Measurements from ENCODE around the gene TEAD1. TPM values are rescaled to one million over a fixed set of nuclear protein-coding genes. Genes with fewer than 3 reads are reported as not detected.
"Not testable (repeated sequence)": the region's sequence is repeated elsewhere in the genome, so short reads cannot be mapped to it uniquely, and the experiment has no call there.

TEAD1 gene
- total RNA-seq, 1 donor from 2014 or later, result 88.1 TPM

DNA sequence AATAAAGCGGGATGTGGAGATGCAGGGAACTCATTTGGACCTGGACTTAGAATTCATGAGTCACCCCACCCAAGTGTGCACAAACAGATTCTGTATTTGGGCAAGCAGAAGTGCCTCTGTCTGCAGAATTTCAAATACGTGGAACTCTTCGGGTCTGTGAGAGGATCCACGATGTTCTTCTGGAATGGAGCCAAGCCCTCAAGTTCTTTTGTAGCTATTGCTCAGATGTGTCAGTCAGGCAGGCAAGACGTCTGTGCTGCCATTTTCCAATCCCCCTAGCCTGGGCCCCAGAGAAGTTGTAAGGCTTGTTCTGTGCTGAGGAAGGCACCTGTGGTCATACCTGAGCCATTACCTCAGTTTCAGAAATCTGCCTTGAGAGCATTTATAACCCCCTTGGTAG lies 202.1 kb downstream of the TEAD1 start:
- Histone ChIP-seq H3K36me3 (ENCODE audit: control insufficient read depth, insufficient read depth, low read length) (no peaks in the 10 kb centered on the region), H3K27me3 (ENCODE audit: control insufficient read depth, insufficient read depth, low read length) (no peaks in the 10 kb centered on the region), H3K4me3 (ENCODE audit: low read depth, low read length) (no peak overlapping the region)
- DNase-seq (ENCODE audit: low read depth), result no peak
- TF ChIP-seq, protein P1, sequence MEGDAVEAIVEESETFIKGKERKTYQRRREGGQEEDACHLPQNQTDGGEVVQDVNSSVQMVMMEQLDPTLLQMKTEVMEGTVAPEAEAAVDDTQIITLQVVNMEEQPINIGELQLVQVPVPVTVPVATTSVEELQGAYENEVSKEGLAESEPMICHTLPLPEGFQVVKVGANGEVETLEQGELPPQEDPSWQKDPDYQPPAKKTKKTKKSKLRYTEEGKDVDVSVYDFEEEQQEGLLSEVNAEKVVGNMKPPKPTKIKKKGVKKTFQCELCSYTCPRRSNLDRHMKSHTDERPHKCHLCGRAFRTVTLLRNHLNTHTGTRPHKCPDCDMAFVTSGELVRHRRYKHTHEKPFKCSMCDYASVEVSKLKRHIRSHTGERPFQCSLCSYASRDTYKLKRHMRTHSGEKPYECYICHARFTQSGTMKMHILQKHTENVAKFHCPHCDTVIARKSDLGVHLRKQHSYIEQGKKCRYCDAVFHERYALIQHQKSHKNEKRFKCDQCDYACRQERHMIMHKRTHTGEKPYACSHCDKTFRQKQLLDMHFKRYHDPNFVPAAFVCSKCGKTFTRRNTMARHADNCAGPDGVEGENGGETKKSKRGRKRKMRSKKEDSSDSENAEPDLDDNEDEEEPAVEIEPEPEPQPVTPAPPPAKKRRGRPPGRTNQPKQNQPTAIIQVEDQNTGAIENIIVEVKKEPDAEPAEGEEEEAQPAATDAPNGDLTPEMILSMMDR (IDR thresholded peaks at IDR 0.05; ENCODE audit: insufficient read depth, low read length, poor library complexity, severe bottlenecking), result no peak

DNA sequence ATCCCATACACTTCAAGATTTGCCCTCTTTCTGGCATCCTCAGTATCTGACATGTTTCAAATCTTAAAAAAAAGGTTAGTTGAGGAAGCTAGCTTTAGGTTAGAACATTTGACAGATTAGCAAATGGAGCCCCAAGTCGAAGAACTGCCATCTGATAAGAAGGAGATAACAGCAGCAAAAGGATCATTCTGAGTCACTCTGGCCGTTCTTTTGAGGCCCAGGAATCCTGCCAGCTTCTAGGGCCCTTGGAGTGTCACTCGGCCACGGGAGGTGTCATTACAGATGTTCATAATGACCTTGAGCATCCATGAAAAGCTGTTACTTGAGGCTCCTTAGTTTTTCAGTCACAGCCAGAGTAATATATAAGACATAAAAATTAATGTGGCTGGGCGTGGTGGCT lies 202.8 kb downstream of the TEAD1 start:
- no peak overlapping the region for H3K4me3 ChIP-seq (ENCODE audit: low read depth, low read length)
- H3K27me3 ChIP-seq (ENCODE audit: control insufficient read depth, insufficient read depth, low read length), result no peaks in the 10 kb centered on the region
- TF ChIP-seq, protein P1 (IDR thresholded peaks at IDR 0.05; ENCODE audit: insufficient read depth, low read length, poor library complexity, severe bottlenecking), result no peak
- DNase-seq (ENCODE audit: low read depth), result no peak
- H3K36me3 ChIP-seq (ENCODE audit: control insufficient read depth, insufficient read depth, low read length), result no peaks in the 10 kb centered on the region

DNA sequence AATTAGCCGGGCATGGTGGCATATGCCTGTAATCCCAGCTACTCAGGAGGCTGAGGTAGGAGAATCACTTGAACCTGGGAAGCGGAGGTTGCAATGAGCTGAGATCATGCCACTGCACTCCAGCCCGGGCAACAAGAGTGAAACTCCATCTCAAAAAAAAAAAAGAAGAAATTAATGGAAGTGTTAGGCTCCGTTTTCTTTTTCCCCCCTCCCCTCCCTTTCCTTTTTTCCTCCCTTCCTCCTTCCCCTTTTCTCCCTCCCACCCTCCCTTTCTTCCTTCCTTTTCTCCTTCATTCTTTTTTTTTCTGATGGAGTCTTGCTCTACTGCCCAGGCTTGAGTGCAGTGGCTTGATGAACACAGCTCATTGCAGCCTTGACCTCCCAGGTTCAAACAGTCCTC lies 203.3 kb downstream of the TEAD1 start:
- H3K36me3 ChIP-seq (ENCODE audit: control insufficient read depth, insufficient read depth, low read length), result not testable (repeated sequence)

DNA sequence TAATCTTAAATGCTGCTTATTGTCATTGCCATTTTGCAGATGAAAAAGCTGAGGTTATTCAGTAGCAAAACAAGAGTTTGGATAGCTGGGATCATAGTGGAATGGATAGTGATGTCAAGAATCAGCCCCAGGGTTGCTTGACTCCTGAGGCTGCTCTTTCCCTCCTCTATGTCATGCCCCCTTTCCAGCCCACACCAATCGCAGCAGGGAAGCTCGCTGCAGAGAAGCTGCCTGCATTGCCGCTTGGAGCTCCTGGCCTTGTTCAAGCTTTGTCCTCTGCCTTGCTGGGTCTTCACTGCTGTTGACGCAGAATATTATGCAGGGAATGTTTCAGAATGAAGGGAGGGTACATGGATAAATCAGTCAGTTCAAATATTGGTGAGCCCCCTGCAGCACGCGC lies 206.1 kb downstream of the TEAD1 start:
- TF ChIP-seq, protein P1 (IDR thresholded peaks at IDR 0.05; ENCODE audit: insufficient read depth, low read length, poor library complexity, severe bottlenecking), result no peak
- H3K4me3 ChIP-seq (ENCODE audit: low read depth, low read length), result no peak overlapping the region
- DNase-seq (ENCODE audit: low read depth), result no peak
- no peaks in the 10 kb centered on the region for H3K36me3 ChIP-seq (ENCODE audit: control insufficient read depth, insufficient read depth, low read length)
- no peaks in the 10 kb centered on the region for H3K27me3 ChIP-seq (ENCODE audit: control insufficient read depth, insufficient read depth, low read length)

More for the DNA sequence above, 203.3 kb downstream of the TEAD1 start:
- not testable (repeated sequence) for H3K27me3 ChIP-seq (ENCODE audit: control insufficient read depth, insufficient read depth, low read length); H3K4me3 ChIP-seq (ENCODE audit: low read depth, low read length); DNase-seq (ENCODE audit: low read depth)

DNA sequence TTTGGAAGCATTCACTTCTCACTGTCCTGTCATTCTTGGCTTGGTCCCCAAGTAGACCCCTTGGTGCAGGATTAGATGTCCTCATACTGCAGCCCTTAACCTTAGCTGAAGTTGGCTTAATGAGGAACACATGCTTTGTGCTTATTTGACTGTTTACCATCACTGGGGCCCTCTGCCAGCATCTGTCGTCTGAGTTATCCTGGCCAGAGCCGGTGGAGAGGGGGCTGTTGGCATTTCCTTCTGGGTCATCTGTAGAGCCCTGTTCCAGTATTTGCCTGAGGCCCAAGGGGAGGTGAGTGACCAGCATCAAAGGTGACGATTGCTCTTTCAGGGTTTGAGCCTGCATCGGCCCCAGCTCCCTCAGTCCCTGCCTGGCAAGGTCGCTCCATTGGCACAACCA lies 208.4 kb downstream of the TEAD1 start:
- TF ChIP-seq, protein P1 (IDR thresholded peaks at IDR 0.05; ENCODE audit: insufficient read depth, low read length, poor library complexity, severe bottlenecking), result no peak
- no peak overlapping the region for H3K4me3 ChIP-seq (ENCODE audit: low read depth, low read length)
- no peaks in the 10 kb centered on the region for H3K27me3 ChIP-seq (ENCODE audit: control insufficient read depth, insufficient read depth, low read length)
- no peak for DNase-seq (ENCODE audit: low read depth)
- H3K36me3 ChIP-seq (ENCODE audit: control insufficient read depth, insufficient read depth, low read length), result no peaks in the 10 kb centered on the region

DNA sequence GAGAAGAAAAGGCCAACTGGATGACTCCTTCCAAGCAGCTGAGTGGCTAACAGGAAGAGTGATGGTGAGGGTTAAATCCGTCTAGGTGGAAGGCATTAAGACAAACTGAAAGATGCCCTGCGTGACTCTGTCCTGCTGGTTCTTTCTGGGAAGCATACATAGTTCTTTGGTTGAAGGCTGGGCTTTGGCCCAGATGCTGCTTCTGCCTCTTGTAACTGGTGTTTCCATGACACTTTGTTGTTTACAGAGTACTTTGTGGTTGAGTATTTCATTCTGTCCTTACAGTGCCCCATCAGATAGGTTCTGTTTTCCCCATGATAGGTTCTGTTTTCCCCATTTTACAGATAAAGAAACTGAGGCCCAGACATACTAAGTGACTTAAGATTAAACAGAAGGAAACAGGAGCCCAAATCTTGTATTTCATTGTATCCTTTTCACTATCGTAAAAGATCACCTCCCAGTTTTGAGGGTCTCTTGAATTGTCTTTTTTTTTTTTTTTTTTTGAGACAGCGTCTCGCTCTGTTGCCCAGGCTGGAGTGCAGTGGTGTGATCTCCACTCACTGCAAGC lies 210.6 kb downstream of the TEAD1 start:
- Histone ChIP-seq H3K27me3 (ENCODE audit: control insufficient read depth, insufficient read depth, low read length) (no peaks in the 10 kb centered on the region), H3K4me3 (ENCODE audit: low read depth, low read length) (no peak overlapping the region), H3K36me3 (ENCODE audit: control insufficient read depth, insufficient read depth, low read length) (no peaks in the 10 kb centered on the region)
- TF ChIP-seq, protein P1 (IDR thresholded peaks at IDR 0.05; ENCODE audit: insufficient read depth, low read length, poor library complexity, severe bottlenecking), result no peak
- no peak for DNase-seq (ENCODE audit: low read depth)
